ENCODE measurements around the gene SS18L1.
"Not testable (repeated sequence)": the region's sequence is repeated elsewhere in the genome, so short reads cannot be mapped to it uniquely, and the experiment has no call there.

- TF ChIP-seq CTCF (IDR thresholded peaks at IDR 0.05); ZNF281 (CRISPR knock-in tag; IDR thresholded peaks at IDR 0.05); PREB (CRISPR knock-in tag; IDR thresholded peaks at IDR 0.05; ENCODE audit: borderline replicate concordance); MXD4 (CRISPR knock-in tag; IDR thresholded peaks at IDR 0.05; ENCODE audit: borderline replicate concordance); ZNF396 (CRISPR knock-in tag; IDR thresholded peaks at IDR 0.05; ENCODE audit: borderline replicate concordance); MAX (CRISPR knock-in tag; IDR thresholded peaks at IDR 0.05); ARID4B (CRISPR knock-in tag; IDR thresholded peaks at IDR 0.05; ENCODE audit: borderline replicate concordance); ZNF138 (CRISPR knock-in tag; conservative IDR thresholded peaks at IDR 0.05); NR1H2 (CRISPR knock-in tag; IDR thresholded peaks at IDR 0.05); ZNF512 (CRISPR knock-in tag; IDR thresholded peaks at IDR 0.05; ENCODE audit: borderline replicate concordance): not testable (repeated sequence)
Observed at GRCh38 chr20:62148383-62148782, 4.8 kb downstream of the SS18L1 start.

All from WTC11 (cell line).